Breast epithelium (tissue), 3 donors: ENCODE results near the gene TET2.

Experiments
- CTCF ChIP-seq, 3 donors: fragments of 450-650 bp; IDR thresholded peaks; one replicate each; pipeline ENCODE4 v1.5.1; 2016 to 2017; ENCODE audit warnings: antibody characterized with exemption in 3 of 3, mild to moderate bottlenecking in 3 of 3, moderate library complexity in 3 of 3
- POLR2A ChIP-seq: fragments of 450-650 bp; IDR thresholded peaks from one replicate; pipeline ENCODE4 v1.6.1; 2016; ENCODE audit warnings: antibody characterized with exemption, mild to moderate bottlenecking, moderate library complexity

DNA sequence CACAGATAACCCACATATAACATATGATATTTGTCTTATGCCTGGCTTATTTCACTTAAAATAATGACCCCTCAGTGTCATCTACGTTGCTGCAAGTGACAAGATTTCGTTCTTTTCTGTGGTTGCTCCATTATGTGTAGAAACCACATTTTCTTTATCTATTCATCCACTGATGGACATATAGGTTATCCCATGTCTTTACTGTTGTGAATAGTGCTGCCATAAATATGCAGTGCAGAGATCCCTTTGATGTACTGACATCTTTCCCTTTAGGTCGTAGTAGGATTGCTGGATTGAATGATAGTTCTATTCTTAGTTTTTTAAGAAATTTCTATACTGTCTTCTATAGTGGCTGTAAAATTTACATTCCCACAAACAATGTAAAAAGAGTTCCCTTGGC, 135.8 kb downstream of the TET2 start:
- TF ChIP-seq POLR2A: no peak
- TF ChIP-seq CTCF (IDR thresholded peaks at IDR 0.05): no peak
